ENCODE measurements around the gene CXorf49.

CXorf49 gene

GRCh38 chrX:71664889-71665491 lies 53.1 kb downstream of the CXorf49 start:
- Mint-ChIP-seq H3K4me3 (no peak overlapping the region), H3K27ac (no peak overlapping the region), H3K36me3 (ENCODE audit: low read depth) (no peaks in the 10 kb centered on the region), H3K27me3 (peaks cover 38% of the 10 kb centered on the region), H3K4me1 (ENCODE audit: low read depth) (peaks cover 38% of the 10 kb centered on the region), H3K9me3 (no peaks in the 10 kb centered on the region)
- DNase-seq = no peak

All from activated T-cell treated with anti-CD3 and anti-CD28 coated beads, Interleukin-2, amount 50 U/mL, for 24 hours (primary cell).